GM19397 (cell line): ENCODE results near the gene UBE2I.

Experiments used
- ATAC-seq: cut with Tn5 transposase; IDR thresholded peaks from one replicate; pipeline ENCODE4 v1.9.1; 2021; ENCODE audit warnings: mild to moderate bottlenecking, moderate library complexity; ENCODE audit not compliant: unreplicated experiment

The UBE2I gene

DNA sequence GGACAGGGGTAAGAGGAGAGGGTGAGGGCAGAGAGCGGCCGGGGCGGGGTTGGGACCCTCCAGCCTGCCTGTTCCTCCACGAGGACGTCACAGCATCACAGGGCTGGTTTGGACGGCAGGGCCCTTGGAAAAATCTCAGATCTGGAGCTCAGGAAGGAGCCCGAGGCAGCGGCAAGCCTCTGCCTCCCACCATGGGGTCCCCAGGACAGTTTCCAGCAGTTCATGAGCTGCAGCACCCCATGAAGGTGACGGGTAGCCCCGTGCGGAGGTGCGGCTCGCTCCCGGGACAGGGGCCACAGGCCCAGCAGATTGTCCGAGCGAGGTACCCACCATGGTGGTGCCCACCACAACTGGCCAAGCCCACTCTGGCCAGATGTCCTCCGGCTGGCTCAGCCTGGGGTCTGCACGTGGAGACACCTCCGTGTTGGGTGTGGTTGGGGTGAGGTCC is 32.3 kb upstream of the UBE2I start:
- no peak for ATAC-seq

DNA sequence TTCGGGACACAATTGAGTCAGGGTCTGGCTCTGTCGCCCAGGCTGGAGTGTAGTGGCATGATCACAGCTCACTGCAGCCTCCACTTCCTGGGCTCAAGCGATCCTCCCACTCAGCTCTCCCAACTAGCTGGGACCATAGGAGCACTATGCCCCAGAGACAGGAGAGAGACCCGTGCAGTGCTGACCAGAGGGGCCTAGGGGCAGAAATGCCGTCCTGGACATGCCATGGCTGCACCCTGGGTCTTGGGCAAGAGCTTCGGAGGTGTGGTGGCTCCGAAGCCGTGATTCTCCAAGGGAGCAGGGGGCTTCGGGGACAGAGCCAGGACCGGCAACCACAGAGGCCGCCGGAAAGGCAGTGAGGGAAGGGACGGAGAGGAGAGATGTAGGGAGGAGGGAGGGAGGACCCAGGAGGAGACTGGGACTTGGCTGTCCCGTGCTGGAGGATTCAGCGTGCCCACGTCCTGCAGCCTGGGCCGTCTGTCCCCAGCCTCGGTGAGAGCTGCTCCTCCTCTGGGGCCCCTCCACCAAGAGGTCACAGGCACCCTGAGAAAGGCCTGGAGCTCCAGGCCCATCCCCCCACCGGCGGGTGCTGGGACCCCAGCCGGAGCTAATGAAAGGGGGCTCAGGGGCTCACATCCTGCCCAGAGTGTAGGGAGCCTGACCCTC is 31.7 kb upstream of the UBE2I start:
- ATAC-seq: no peak

DNA sequence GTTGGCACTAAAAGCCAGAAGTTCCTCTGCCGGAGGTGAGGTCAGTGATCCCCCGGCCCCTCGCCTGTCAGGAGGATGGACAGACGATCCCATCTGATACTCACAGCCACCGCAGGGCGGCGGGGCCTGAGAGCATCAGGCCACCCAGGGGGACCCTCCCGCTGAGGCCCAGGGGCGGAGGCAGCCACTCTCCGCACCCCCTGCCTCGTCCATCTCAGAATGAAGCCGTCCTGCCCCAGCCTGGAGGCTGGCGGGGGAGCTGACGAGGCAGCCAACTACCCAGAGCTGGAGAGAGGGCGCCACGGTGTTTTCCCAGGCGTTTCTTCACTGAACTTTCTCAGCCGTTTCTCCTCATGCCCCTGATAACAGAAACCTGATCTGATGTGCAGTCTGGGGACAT is 31.0 kb upstream of the UBE2I start:
- no peak for ATAC-seq

DNA sequence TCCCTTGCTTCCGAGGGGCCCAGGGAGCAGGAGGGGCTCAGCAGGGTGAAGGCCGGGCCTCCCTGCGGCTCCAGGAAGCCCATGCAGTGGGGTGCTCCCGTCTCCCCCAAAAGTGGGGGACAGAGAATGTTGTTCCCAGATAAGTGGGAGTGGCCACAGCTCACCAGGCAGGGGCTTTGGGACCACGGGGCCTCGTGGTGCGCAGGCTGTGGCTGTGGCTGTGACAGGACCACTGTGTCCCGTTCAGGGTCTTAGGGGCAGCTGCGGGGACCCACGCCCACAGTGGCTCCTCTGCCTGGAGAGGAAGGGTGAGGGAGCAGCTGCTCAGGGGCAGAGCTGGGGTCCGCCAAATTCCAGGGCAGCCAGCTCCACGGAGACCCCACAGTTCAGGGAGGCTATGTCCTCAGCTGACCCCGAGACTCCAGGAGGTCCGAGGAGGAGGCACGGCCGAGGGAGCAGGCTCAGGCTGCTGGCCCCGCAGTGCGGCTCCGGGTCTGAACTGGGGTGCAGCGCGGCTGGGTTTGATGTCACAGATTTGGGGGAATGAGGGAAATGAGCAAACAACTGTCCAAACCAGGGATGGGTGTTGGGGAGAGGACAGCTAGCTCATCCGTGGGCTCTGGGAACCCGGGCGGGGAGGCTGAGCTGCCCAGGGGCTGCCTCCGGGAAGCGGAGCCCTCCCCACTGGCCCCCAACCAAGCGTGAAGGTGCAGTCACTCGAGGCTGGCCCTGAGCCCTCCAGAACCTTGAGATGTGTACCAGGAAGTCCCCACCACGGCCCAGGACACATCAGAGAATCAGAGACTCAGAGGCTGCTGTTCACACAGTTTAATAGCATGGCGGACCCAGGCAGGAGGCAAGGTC is 30.1 kb upstream of the UBE2I start:
- ATAC-seq: no peak

DNA sequence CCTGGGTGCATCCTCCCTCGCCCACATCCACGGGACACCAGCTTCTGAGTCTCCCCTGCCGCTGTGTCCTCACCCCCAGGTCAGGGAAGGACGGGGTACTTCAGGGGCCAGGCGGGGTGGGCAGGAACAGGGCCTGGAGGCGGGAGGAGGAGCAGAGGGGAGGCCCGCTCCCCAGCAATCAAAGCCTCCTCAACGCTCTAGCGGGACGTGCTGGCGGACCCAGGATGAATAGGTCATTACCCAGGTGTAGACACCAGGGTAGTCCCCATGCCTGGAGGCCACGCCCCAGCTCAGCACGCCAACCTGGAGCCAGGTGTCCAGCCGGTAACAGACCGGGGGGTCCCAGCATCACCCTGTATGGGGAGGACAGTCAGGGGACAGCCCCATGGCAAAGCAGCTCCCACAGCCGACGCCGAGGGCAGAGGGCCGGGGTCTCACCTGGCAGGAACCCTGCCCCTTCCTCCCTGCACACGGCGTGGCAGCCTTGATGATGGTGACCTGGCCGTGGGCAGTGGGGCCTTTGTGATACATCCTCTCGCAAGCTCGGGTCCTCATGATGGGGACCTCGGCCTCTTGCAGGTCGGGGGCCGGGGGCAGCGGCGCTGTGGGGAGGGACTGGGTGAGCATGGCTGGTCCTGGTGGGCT is 29.4 kb upstream of the UBE2I start:
- ATAC-seq: no peak

DNA sequence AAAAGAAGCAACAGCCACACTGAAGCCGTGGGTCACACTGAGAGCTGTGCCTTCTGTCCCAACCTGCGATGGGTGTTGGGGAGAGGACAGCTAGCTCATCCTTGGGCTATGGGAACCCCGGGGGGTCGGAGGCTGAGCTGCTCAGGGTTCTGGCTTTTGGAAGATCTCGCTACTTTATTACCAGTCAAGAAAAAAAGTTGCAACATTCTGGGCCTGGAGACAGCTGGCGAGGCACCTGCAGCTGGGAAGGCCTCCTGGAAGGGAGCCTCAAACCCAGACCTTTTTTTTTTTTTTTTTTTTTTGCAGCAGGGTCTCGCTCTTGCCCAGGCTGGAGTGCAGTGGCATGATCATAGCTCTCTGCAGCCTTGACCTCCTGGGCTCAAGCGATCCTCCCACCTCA is 28.7 kb upstream of the UBE2I start:
- no peak for ATAC-seq

DNA sequence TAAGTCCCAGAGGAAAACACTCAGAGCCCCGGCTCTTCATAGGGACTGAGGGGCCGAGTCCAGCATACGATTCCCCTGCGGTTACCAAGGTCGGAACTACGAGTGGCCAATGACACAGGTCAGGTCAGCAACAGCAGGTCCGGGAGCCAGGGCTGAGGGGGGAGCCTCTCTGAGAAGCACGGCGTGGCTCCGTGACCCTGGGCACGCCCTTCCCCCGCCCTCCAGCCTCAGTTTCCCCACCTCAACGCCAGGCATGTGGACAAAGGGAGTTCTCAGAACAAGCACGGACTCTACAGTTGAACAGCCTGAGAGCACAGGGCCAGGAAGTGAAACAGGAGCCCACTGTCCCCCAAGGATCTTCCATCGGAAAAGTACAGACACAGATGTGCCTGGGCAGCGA is 27.9 kb upstream of the UBE2I start:
- no peak for ATAC-seq

DNA sequence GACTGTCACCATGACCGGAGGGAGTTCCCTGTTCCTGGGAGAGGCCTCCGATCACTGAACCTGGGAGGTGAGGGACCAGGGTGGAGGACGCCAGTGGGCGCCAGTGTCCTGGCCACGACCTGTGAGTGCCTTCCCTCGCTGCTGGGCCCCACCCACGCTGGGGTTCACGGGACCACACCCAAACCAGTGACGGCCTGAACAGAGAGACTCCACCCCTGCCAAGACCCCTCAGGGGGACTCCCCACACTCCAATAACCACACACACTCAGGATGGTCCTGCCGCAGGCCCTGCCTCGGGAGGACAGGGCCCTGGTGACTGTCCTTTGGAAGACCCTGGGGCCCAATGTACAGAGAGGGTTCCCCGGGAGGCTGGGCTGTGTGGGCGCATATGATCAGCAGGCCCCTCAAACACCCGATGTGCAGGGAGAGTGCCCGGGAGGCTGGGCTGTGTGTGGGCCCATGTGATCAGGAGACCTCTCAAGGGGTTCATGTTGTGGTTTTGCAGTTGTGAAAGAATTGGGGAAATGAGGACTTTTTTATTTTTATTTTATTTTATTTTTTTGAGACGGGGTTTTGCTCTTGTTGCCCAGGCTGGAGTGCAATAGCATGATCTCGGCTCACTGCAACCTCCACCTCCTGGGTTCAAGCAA is 27.0 kb upstream of the UBE2I start:
- ATAC-seq: no peak

DNA sequence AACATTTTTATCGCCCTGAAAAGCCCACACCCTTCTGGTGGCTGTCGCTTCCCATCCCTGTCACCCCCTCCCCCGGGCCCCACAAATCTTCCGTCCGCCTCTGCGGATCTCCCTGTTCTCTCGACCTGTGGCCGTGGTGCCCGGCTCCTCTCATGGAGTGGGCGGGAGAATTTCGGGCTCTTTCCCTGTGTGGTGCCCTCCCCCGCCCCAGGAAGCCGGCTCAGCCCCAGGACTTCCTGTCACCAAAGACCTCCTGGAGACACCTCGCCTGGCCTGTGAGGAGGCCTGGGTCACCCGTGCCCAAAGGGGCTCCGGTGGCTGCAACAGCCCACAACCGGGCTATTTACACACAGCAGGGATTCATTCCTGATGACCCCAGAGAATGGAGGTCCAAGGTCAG is 26.1 kb upstream of the UBE2I start:
- no peak for ATAC-seq

DNA sequence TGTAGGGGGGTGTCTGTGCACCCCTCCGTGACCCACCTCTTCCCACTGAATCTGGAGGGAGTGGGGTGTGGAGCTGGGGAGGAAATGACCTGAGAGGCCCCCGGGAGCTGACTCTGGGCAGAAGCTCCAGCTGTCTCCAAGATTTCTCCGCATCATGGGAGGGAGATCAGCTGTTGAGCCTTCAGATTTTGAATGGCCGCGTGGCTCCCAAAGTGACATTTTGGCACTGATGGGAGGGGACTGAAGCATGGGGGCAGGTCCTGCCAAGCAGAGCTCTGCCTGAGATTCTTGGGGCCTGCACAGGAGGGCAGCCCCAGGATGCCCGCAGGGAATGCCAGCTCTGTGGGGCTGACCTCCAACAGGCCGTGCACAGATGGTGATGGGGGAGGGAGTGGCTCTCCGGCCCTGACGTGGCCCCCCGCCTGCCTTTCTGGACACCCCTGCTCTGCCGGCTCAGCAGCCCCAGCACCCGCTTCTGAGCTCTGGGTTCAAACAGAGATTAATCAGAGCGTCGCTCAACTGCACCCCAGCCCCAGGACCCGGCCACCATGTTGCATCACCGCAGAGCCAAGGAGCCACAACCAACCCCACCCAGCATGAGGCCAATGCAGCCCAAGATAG is 25.3 kb upstream of the UBE2I start:
- ATAC-seq: no peak

DNA sequence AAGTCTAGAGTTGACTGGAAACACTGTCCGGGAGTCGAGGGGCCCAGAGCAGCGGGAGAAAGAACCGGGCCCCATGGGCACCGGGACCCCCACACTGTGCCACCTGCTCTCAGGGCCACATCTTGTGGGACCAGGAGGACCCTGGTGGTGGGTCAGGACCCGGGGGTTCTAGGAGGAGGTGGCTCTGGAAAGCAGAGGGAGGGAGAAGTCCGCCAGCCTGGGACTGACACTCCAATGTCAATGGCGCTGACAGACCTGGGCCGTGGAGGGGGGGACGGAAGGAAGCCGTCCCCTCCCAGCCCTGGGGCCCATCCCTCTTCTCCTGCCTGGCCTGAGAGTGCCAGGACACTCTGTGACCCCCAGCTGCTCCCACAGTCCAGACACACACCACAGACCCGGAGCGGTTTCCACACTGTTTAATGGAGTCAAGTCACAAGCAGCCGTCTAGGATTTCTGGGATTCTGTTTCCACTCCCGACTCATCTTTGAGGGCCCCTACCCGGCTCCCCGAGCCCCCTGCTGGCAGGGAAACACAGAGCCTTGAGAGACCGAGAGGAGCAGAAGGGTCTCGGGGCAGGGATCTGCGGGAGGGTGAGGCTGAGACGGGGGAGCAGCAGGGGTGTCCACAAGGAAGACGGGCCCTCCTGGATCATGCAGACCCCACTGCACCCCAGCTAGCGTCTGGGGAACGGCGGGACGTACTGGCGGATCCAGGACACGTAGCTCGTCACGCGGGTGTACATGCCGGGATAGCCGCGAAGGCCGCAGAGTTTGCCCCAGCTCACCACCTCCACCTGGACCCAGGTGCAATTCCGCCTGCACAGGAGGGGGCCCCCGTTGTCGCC is 23.5 kb upstream of the UBE2I start:
- ATAC-seq: no peak

DNA sequence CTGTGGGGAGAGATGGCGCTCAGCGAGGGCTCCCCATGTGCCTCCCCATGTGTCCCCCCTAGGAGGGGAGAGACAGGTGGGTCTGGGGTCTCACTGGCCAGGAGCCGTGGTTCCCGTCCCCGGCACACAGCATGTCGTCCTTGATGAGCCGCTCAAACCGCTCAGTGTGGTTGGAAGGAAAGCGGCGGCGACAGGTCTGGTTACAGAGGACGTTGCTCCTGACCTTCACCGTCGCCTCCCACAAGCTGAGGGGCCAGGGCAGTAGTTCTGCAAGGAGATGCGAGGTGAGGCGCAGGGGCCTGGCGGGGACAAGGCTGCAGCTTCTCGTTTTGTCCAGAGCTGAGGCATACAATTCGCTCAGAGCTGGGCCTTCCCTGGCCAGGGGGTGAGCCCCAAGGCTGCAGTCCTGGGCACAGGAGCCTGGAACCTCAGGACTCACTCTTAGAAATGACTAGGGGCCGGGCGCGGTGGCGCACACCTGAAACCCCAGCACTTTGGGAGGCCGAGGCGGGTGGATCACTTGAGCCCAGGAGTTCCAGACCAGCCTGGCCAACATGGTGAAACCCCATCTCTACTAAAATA is 22.8 kb upstream of the UBE2I start:
- ATAC-seq: no peak

DNA sequence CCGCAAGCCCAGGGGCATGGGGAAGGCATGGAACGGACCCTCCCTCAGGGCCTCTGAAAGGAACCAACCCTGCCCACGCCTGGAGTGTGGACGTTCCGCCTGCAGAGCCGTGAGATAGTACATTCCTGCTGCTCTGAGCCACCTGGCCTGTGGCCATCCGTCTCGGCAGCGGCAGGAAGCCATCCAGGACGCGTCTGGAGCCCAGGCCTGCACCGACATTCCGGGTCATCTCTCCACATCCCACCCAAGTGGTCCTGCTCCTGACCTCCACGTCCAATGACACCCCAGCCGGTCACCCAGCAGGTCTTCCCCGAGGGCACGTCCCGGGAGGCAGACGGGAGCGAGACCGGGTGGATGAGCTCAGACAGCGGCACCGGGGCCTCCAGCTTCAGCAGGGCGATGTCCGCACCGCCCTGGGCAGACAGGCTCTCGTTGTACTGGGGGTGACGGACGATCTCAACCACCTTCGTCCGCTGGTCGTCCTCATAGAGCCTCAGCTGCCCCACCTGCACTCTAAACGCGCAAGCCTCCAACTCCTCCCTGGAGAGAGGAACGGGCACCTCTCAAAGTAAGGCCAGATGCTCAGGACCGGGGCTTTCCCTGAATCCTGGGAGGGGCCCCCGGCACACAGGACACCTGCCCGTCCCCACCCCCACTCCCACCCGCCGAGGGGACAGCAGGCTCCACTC is 21.3 kb upstream of the UBE2I start:
- no peak for ATAC-seq

DNA sequence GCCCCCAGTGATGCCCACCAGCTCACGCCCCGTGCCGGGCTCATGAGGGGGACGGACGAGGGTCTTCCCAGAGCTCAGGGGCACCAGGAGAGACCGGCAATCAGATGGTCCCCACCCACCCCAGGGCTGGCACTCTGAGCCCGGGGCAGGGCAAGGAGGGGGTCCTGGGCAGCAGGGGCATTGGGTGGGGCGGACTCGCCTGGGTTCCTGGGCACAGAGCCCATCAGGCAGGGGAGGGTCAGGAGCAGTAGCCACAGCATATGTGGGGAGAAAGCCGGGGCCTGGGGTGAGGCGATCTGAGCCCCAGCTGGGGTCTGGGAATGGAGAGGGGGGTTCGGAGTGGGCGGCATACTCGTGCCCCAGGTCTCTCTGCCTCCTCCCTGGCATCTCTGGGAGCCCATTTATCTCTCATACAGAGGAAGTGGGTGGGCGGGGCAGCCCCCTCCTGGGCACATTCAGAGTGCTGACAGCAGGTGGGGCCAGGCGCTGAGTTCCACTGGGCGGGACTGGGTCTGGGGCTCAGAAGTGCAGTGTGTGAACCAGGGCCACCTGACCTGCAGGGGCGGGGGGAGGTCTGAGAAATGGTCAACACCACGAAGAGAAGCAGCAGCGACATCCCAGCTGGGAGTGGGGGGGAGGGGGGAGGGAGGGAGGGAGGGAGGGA is 20.5 kb upstream of the UBE2I start:
- no peak for ATAC-seq

DNA sequence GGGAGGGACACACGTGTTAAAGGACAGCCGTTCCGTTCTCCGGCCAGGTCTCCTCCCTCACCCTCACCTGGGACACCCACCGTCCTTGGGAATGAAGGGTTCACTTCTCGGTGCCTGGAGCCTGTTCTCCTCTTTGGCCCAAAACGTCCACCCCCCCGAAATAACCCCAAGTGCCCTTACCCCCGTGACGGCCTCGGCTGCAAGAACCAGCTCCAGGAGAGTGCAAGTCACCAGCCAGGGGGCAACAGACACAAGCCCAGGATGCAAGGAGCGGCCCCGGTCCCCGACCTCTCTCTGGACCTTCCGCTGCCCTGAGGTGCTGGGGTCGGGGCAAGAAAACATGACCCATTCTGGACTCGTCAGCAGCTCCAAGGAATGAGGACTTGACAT is 20.0 kb upstream of the UBE2I start:
- no peak for ATAC-seq

DNA sequence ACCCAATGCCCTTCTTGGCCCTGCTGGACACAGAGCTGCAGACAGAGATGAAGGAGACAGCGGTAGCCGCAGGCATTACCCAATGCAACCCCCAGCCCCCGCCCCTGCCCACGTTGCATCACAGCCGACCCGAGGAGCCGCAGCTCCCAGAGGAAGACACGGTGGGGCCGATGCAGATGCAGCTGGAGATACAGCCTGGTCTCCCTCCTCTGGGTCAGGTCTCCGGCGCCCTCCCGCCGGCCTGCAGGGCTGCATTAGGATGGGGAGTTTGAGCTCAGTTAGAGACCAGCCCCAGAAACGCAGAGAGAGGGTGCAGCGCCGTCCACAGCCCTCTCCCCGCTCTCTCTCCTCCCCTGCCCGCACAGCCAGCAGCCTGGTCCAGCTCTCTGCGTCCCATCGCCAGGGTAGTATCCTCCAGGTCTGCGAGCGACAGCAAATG is 19.4 kb upstream of the UBE2I start:
- ATAC-seq: no peak

DNA sequence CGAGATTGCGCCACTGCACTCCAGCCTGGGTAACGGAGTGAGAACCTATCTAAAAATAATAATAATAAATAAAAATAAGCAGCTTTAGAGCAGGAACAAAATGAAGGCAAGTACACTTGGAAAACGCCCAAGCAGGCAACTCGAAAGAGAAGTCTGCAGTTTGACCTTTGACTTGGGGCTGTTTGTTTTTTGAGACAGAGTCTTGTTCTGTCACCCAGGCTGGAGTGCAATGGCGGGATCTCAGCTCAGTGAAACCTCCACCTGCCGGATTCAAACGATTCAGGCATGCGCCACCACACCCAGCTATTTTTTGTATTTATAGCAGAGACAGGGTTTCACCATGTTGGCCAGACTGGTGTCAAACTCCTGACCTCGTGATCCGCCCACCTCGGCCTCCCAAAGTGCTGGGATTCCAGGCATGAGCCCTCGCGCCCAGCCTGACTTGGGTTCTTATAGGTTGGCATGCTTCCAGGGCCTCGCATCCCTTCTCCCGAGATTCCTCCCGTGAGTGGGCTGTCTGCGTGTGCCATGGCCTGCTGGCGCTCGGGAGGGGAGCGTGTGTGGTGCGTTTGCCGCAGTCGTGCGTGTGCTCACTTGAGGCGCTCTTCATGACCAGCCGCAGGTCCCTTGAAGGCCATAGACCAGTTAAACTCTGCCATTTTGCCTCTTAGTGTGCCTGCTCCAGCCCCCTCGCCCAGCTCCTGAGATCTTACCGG is 18.4 kb upstream of the UBE2I start:
- ATAC-seq: no peak

DNA sequence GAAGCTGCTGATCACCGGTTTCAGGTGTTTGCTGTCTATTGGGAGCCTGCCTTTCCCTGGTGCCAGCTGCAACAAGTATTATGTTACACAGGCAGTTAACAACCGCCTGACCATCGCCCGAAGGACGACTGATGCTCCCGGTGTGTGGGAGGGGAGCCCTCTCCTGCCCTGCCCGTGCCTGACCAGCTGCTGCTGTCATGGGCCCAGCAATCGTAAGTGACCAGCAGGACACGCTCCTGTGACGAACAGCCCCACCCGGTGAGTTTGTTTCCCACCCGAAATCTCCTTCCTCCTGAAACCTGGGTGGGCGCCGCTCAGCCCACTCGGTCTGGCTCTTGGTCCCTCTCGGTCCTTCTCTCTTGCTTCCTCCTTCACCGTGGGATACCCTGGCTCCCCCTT is 17.9 kb upstream of the UBE2I start:
- ATAC-seq: no peak
